H1 (cell line): ENCODE results near the gene VIPR2. TPM values are rescaled to one million over a fixed set of nuclear protein-coding genes. Genes with fewer than 3 reads are reported as not detected.

Experiments used
- CTCF ChIA-PET: fragments of 300-600 bp; sonication (Branson Sonifier 250); formaldehyde crosslinking; loops from one replicate; lab custom pipeline; 2021; ENCODE audit not compliant: partially characterized antibody; lab: Charles Lee
- POLR2A ChIA-PET: fragments of 300-600 bp; sonication (Branson Sonifier 250); formaldehyde crosslinking; loops from one replicate; lab custom pipeline; 2021; ENCODE audit warnings: inconsistent platforms; ENCODE audit not compliant: partially characterized antibody; lab: Charles Lee
- DNase-seq, 2 experiments: peaks; one replicate each; pipeline versions ENCODE4 v3.0.0 to v3.0.0-alpha.2; 2010 to 2022; ENCODE audit warnings: low spot score in 2 of 2, low read depth in 1 of 2, mixed read lengths in 1 of 2
- FAIRE-seq: peaks from 2 replicates; lab custom pipeline; 2011; peaks lifted over from hg19 to GRCh38; lab: Jason Lieb, UNC
- H2AFZ ChIP-seq: 2 replicates; pipeline ENCODE4 v1.8.1; 2012; ENCODE audit warnings: low read length, inconsistent platforms
- H2AK5ac ChIP-seq: 2 replicates; pipeline ENCODE4 v1.6.1; 2013; ENCODE audit warnings: low read depth, low read length
- H2BK120ac ChIP-seq: replicated peaks from 2 replicates; pipeline ENCODE3; 2013; ENCODE audit warnings: low read depth, low read length, inconsistent platforms
- H2BK12ac ChIP-seq: 2 replicates; pipeline ENCODE4 v1.6.1; 2013; ENCODE audit warnings: low read depth, low read length
- H2BK15ac ChIP-seq: 2 replicates; pipeline ENCODE4 v1.6.1; 2013; ENCODE audit warnings: low read length
- H2BK20ac ChIP-seq: 2 replicates; pipeline ENCODE4 v1.6.1; 2013; ENCODE audit warnings: low read length
- H2BK5ac ChIP-seq: 2 replicates; pipeline ENCODE4 v1.6.1; 2013; ENCODE audit warnings: low read depth, low read length
- H3K14ac ChIP-seq: 2 replicates; pipeline ENCODE4 v1.6.1; 2013; ENCODE audit warnings: inconsistent platforms; ENCODE audit not compliant: insufficient read length
- H3K18ac ChIP-seq: 2 replicates; pipeline ENCODE4 v1.6.1; 2013; ENCODE audit warnings: low read length; ENCODE audit errors: extremely low read depth
- H3K23ac ChIP-seq: 2 replicates; pipeline ENCODE4 v1.6.1; 2013; ENCODE audit warnings: inconsistent platforms; ENCODE audit not compliant: insufficient read length
- H3K23me2 ChIP-seq: 2 replicates; pipeline ENCODE4 v1.6.1; 2013; ENCODE audit warnings: low read depth, low read length
- H3K27ac ChIP-seq: 2 replicates; pipeline ENCODE4 v1.6.1; 2011; ENCODE audit warnings: low read depth, low read length, inconsistent platforms
- H3K27me3 ChIP-seq, 4 experiments: replicated peaks in 1 of 4; 1 replicate in 1 of 4; 2 replicates in 3 of 4; pipeline versions ENCODE4 v1.6.1 to v1.8.1; 2011 to 2013; ENCODE audit warnings: low read length in 3 of 4, mild to moderate bottlenecking in 3 of 4, inconsistent platforms in 2 of 4, mixed read lengths in 2 of 4, moderate library complexity in 1 of 4; ENCODE audit not compliant: control insufficient read depth in 3 of 4, insufficient read depth in 3 of 4; ENCODE audit errors: extremely low read depth in 1 of 4
- H3K36me3 ChIP-seq, 4 experiments: 2 replicates each; pipeline versions ENCODE4 v1.6.1 to v1.8.1; 2011 to 2013; ENCODE audit warnings: mild to moderate bottlenecking in 4 of 4, low read length in 3 of 4, moderate library complexity in 2 of 4, control low read depth in 1 of 4, inconsistent platforms in 1 of 4; ENCODE audit not compliant: insufficient read depth in 4 of 4, control insufficient read depth in 2 of 4
- H3K4ac ChIP-seq: replicated peaks from 2 replicates; pipeline ENCODE3; 2013; ENCODE audit warnings: low read length, low read depth, mixed read lengths, inconsistent platforms; ENCODE audit not compliant: insufficient read length
- H3K4me1 ChIP-seq, 4 experiments: replicated peaks in 1 of 4; 1 replicate in 1 of 4; 2 replicates in 3 of 4; pipeline versions ENCODE4 v1.6.1 to v1.8.1; 2011 to 2013; ENCODE audit warnings: low read length in 3 of 4, inconsistent platforms in 2 of 4, mixed read lengths in 1 of 4; ENCODE audit not compliant: insufficient read depth in 4 of 4, control insufficient read depth in 3 of 4
- H3K4me2 ChIP-seq, 2 experiments: 2 replicates each; pipeline versions ENCODE4 v1.6.1 to v1.8.1; 2011 to 2013; ENCODE audit warnings: low read depth in 2 of 2, low read length in 2 of 2, control low read depth in 1 of 2, inconsistent platforms in 1 of 2, mild to moderate bottlenecking in 1 of 2; ENCODE audit not compliant: insufficient read depth in 1 of 2
- H3K4me3 ChIP-seq, 4 experiments: fragments of 200-600, 300-600 bp in 1 of 4; sonication (generic), shearing (Covaris generic), sonication (Bioruptor Twin) in 1 of 4; 2 replicates each; pipeline versions ENCODE4 v1.5.1 to v1.8.1; 2011 to 2016; ENCODE audit warnings: low read length in 4 of 4, low read depth in 3 of 4, control low read depth in 2 of 4, inconsistent platforms in 2 of 4, mild to moderate bottlenecking in 2 of 4, mixed read lengths in 1 of 4, moderate library complexity in 1 of 4; ENCODE audit not compliant: insufficient read depth in 2 of 4; ENCODE audit errors: extremely low read depth in 1 of 4
- H3K56ac ChIP-seq: replicated peaks from 2 replicates; pipeline ENCODE3; 2013; ENCODE audit warnings: low read depth, mild to moderate bottlenecking, mixed read lengths, low read length, inconsistent platforms; ENCODE audit not compliant: insufficient read length
- H3K79me1 ChIP-seq: 2 replicates; pipeline ENCODE4 v1.6.1; 2013; ENCODE audit warnings: low read depth, low read length, control low read depth
- H3K79me2 ChIP-seq, 2 experiments: 2 replicates each; pipeline versions ENCODE4 v1.6.1 to v1.8.1; 2012 to 2013; ENCODE audit warnings: low read length in 2 of 2, mild to moderate bottlenecking in 2 of 2, inconsistent platforms in 1 of 2; ENCODE audit not compliant: insufficient read depth in 2 of 2, control insufficient read depth in 1 of 2
- H3K9ac ChIP-seq, 4 experiments: replicated peaks in 1 of 4; 1 replicate in 1 of 4; 2 replicates in 3 of 4; pipeline versions ENCODE4 v1.6.1 to v1.8.1; 2011 to 2013; ENCODE audit warnings: low read depth in 3 of 4, low read length in 3 of 4, control low read depth in 2 of 4, mild to moderate bottlenecking in 2 of 4, moderate library complexity in 2 of 4, inconsistent platforms in 1 of 4; ENCODE audit errors: extremely low read depth in 1 of 4
- H3K9me3 ChIP-seq, 2 experiments: 2 replicates each; pipeline versions ENCODE4 v1.6.1 to v1.8.1; 2012 to 2013; ENCODE audit warnings: mild to moderate bottlenecking in 2 of 2, moderate library complexity in 2 of 2, control low read depth in 1 of 2, inconsistent platforms in 1 of 2, low read depth in 1 of 2, low read length in 1 of 2, mixed read lengths in 1 of 2; ENCODE audit not compliant: insufficient read depth in 2 of 2
- H4K20me1 ChIP-seq, 2 experiments: replicated peaks in 1 of 2; 2 replicates each; pipeline versions ENCODE3 to v1.8.1; 2011 to 2013; ENCODE audit warnings: inconsistent platforms in 2 of 2, low read length in 2 of 2, mild to moderate bottlenecking in 1 of 2; ENCODE audit not compliant: insufficient read depth in 2 of 2, control insufficient read depth in 1 of 2
- H4K5ac ChIP-seq: 2 replicates; pipeline ENCODE4 v1.6.1; 2013; ENCODE audit warnings: low read length, low read depth, mixed read lengths, inconsistent platforms; ENCODE audit not compliant: insufficient read length
- H4K8ac ChIP-seq: 2 replicates; pipeline ENCODE4 v1.8.0; 2013; ENCODE audit warnings: mild to moderate bottlenecking, moderate library complexity, low read length, inconsistent platforms; ENCODE audit not compliant: insufficient read depth; ENCODE audit errors: extremely low read depth
- H4K91ac ChIP-seq: replicated peaks from 2 replicates; pipeline ENCODE3; 2013; ENCODE audit warnings: low read length, mixed read lengths, inconsistent platforms; ENCODE audit not compliant: insufficient read length
- HDAC2 ChIP-seq, 2 experiments: fragments of 300-600 bp in 1 of 2; sonication (generic) in 1 of 2; IDR thresholded peaks; 2 replicates each; pipeline ENCODE4 v1.6.1; 2011 to 2012; ENCODE audit warnings: low read depth in 2 of 2, low read length in 2 of 2, mild to moderate bottlenecking in 2 of 2, moderate library complexity in 2 of 2, borderline replicate concordance in 1 of 2, inconsistent platforms in 1 of 2
- POLR2AphosphoS5 ChIP-seq: IDR thresholded peaks from 2 replicates; pipeline ENCODE4 v1.6.1; 2011; ENCODE audit warnings: low read depth, low read length
- POU5F1 ChIP-seq: IDR thresholded peaks from 2 replicates; pipeline ENCODE4 v1.6.1; 2011; ENCODE audit warnings: low read depth, mild to moderate bottlenecking, low read length, moderate library complexity
- TAF7 ChIP-seq: optimal IDR thresholded peaks from 2 replicates; pipeline ENCODE3; 2011; ENCODE audit warnings: low read depth, mild to moderate bottlenecking, inconsistent platforms, low read length, moderate library complexity, borderline replicate concordance
- TBP ChIP-seq: IDR thresholded peaks from 2 replicates; pipeline ENCODE4 v1.6.1; 2011; ENCODE audit warnings: low read depth, low read length, improper control_type of control experiment
- TEAD4 ChIP-seq: IDR thresholded peaks from 2 replicates; pipeline ENCODE4 v1.6.1; 2012; ENCODE audit warnings: low read depth, low read length, inconsistent platforms, mixed read lengths
- WGBS, 2 experiments: shearing (Covaris generic) in 1 of 2; methylation state at CpG; one replicate each; pipeline versions ENCODE4 v1.1.6 to v1.1.7; 2013 to 2015; ENCODE audit warnings: low lambda C conversion rate in 2 of 2, mixed read lengths in 2 of 2, inconsistent platforms in 1 of 2, low coverage in 1 of 2, missing lambda C conversion rate in 1 of 2; ENCODE audit not compliant: insufficient replicate concordance in 2 of 2, insufficient coverage in 1 of 2, insufficient read length in 1 of 2; ENCODE audit errors: extremely low coverage in 1 of 2, missing lambda C conversion rate in 1 of 2; 5-methylcytosine and 5-hydroxymethylcytosine counted together
- polyA plus RNA-seq, 7 experiments: library from polyadenylated mRNA; depleted of rRNA in 3 of 7; stranded (reverse) in 5 of 7; unstranded in 2 of 7; fragments of >200 nt in 5 of 7; fragments of 200-250 nt in 2 of 7; gene quantifications; 1 replicate in 5 of 7; 2 replicates in 1 of 7; 4 replicates in 1 of 7; pipeline versions ENCODE4 v1.2.1 to v1.2.3, GENCODE V29; 2011 to 2013; ENCODE audit warnings: missing spikeins in 2 of 7, mixed read lengths in 2 of 7
- total RNA-seq: library from RNA; stranded (reverse); fragmentation: NEBNext Ultra II Directional; extraction: Animal tissue kit (Norgen Biotek cat#: 25700); gene quantifications from 2 replicates; pipeline ENCODE4 v1.2.1, GENCODE V29; 2021
- TF ChIP-seq, protein P1 (sequence below): IDR thresholded peaks from 2 replicates; pipeline ENCODE4 v1.6.1; 2012; ENCODE audit warnings: low read length, inconsistent platforms
- TF ChIP-seq, protein P2 (sequence below), 3 experiments: IDR thresholded peaks; 1 replicate in 2 of 3; 2 replicates in 1 of 3; pipeline versions ENCODE4 v1.5.1 to v1.6.1; 2011; ENCODE audit warnings: low read length in 3 of 3, mild to moderate bottlenecking in 3 of 3, inconsistent platforms in 2 of 3, low read depth in 1 of 3, moderate library complexity in 1 of 3; ENCODE audit not compliant: insufficient read depth in 1 of 3; ENCODE audit errors: control extremely low read depth in 1 of 3

VIPR2 gene
- total and polyA plus RNA-seq, 2 of the 8 experiments (the other 6 are each of a cell fraction or from before 2014, with no cell fraction given), result 2.4 to 6.3 TPM

DNA sequence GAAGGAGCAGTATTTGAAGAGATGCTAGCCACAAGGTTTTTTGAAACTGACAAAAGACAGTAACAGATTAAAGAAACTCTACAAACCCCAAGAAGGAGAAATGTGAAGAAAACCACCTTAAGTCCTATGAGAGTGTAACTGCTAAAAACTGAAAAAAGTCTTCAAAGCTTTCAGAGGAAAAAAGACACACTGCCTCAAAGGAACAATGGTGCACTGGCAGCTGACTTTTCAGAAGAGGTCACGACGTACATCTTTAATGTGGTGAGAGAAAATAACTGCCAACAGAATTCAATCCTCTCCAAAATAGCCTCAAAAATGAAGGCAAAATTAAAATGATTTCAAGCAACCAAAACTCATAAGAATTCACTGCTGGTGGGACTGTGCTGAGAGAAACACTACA lies 94.0 kb downstream of the VIPR2 start:
- H2AK5ac ChIP-seq, result no peak overlapping the region
- H4K20me1 ChIP-seq, result no peaks in the 10 kb centered on the region
- no peak overlapping the region for H2AFZ ChIP-seq
- H2BK12ac ChIP-seq, result no peak overlapping the region
- H3K36me3 ChIP-seq, result no peaks in the 10 kb centered on the region
- TF ChIP-seq, protein P1, sequence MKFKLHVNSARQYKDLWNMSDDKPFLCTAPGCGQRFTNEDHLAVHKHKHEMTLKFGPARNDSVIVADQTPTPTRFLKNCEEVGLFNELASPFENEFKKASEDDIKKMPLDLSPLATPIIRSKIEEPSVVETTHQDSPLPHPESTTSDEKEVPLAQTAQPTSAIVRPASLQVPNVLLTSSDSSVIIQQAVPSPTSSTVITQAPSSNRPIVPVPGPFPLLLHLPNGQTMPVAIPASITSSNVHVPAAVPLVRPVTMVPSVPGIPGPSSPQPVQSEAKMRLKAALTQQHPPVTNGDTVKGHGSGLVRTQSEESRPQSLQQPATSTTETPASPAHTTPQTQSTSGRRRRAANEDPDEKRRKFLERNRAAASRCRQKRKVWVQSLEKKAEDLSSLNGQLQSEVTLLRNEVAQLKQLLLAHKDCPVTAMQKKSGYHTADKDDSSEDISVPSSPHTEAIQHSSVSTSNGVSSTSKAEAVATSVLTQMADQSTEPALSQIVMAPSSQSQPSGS, result no peak
- TF ChIP-seq, protein P2, sequence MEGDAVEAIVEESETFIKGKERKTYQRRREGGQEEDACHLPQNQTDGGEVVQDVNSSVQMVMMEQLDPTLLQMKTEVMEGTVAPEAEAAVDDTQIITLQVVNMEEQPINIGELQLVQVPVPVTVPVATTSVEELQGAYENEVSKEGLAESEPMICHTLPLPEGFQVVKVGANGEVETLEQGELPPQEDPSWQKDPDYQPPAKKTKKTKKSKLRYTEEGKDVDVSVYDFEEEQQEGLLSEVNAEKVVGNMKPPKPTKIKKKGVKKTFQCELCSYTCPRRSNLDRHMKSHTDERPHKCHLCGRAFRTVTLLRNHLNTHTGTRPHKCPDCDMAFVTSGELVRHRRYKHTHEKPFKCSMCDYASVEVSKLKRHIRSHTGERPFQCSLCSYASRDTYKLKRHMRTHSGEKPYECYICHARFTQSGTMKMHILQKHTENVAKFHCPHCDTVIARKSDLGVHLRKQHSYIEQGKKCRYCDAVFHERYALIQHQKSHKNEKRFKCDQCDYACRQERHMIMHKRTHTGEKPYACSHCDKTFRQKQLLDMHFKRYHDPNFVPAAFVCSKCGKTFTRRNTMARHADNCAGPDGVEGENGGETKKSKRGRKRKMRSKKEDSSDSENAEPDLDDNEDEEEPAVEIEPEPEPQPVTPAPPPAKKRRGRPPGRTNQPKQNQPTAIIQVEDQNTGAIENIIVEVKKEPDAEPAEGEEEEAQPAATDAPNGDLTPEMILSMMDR (IDR thresholded peaks at IDR 0.05; ENCODE audit: control extremely low read depth in 1 of 3, insufficient read depth in 1 of 3, low read depth in 1 of 3, low read length in 3 of 3), result no peak
- TF ChIP-seq POU5F1 (no peak), TEAD4 (no peak), TBP (no peak), TAF7 (no peak), HDAC2 (IDR thresholded peaks at IDR 0.05; ENCODE audit: borderline replicate concordance in 1 of 2, low read depth in 2 of 2, low read length in 2 of 2) (no peak), POLR2AphosphoS5 (no peak)
- H3K27ac ChIP-seq, result no peak overlapping the region
- H3K27me3 ChIP-seq, result no peaks in the 10 kb centered on the region
- H2BK15ac ChIP-seq, result no peak overlapping the region
- H3K18ac ChIP-seq, result no peak overlapping the region
- H4K91ac ChIP-seq, result no peak overlapping the region
- H3K9ac ChIP-seq, result no peak overlapping the region
- no peaks in the 10 kb centered on the region for H3K23me2 ChIP-seq
- FAIRE-seq, result no peak
- H4K8ac ChIP-seq, result no peak overlapping the region
- no peak overlapping the region for H2BK5ac ChIP-seq
- H3K4me1 ChIP-seq, result no peaks in the 10 kb centered on the region; a peak in 1 of 7 replicates
- no peak overlapping the region for H4K5ac ChIP-seq
- H3K4me3 ChIP-seq, result no peak overlapping the region
- no peak overlapping the region for H3K56ac ChIP-seq
- DNase-seq, result no peak
- H3K79me1 ChIP-seq, result no peaks in the 10 kb centered on the region
- POLR2A ChIA-PET, result no interaction called here
- CTCF ChIA-PET, result interaction anchor here (0.9 kb wide), 1 partner anchor 49 kb away, joined by 3 read pairs; no protein-coding TSS in a partner anchor
- 77% methylated on average over 2 of the region's 2 CpGs; no CpG with 5 or more reads in 1 of the 2 experiments for WGBS, 2 experiments
- H3K14ac ChIP-seq, result no peak overlapping the region
- no peaks in the 10 kb centered on the region for H3K9me3 ChIP-seq
- H3K4ac ChIP-seq, result no peak overlapping the region
- no peak overlapping the region for H3K23ac ChIP-seq
- H2BK120ac ChIP-seq, result no peak overlapping the region
- no peak overlapping the region for H2BK20ac ChIP-seq
- H3K79me2 ChIP-seq, result no peaks in the 10 kb centered on the region
- H3K4me2 ChIP-seq, result no peak overlapping the region
